GM21381 (cell line): ENCODE measurements around the gene FAP.
A peak's percentile ranks its signal among the peaks of the same experiment; 100 is the strongest.

ENCODE experiments used
- ATAC-seq: cut with Tn5 transposase; IDR thresholded peaks from one replicate; pipeline ENCODE4 v1.9.1; 2021; ENCODE audit warnings: mild to moderate bottlenecking, moderate library complexity; ENCODE audit not compliant: unreplicated experiment

FAP gene

DNA sequence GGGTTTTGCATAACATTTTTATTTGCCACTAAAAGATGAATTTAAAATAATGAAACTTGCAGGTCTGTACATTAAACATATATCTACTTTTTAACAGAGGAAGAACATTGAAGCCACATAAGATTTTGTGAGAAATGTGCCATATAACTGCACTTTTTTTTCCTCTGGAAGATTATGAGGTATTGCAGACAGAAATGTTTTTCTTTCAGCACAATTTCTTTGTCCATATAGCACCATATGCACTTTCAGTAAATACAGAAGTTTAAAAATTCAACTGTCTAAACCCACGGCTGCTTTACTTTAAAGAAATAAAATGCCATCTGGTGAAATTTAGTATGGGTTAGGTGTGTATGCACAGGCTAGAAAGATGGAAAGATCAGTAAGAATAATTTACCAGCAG is 470 bp upstream of the FAP start:
- ATAC-seq: no peak

DNA sequence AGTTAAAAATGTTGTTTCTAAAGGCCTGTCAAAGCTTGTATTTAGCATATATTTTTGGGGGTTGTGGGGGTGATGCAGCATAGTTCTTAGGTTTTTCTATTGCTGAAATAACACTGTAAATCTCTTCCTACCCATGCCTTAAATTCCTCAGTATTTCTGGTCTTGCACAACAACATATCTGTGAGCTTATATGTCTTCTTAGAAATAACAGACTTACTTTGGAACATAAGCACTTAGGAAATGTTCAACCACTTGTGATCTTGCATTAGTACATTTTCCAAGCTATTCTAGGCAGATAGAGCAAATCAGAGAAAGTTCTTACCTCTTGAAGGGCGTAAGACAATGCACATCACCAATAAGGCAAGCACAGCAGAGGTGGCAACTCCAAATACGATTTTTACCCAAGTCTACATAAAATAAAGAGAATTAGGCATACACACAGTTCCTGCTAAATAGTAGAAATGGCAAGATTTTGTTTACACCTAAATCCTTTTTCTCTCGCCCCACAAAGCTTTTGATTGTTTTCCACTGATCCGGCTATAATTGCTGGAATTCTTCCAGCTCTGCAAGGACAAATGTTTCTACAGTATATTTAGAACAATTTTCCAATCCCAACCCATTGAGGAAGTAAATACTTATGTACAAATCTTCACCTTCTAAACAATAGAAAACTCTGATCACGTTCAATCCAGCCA is 512 bp downstream of the FAP start:
- ATAC-seq: no peak

DNA sequence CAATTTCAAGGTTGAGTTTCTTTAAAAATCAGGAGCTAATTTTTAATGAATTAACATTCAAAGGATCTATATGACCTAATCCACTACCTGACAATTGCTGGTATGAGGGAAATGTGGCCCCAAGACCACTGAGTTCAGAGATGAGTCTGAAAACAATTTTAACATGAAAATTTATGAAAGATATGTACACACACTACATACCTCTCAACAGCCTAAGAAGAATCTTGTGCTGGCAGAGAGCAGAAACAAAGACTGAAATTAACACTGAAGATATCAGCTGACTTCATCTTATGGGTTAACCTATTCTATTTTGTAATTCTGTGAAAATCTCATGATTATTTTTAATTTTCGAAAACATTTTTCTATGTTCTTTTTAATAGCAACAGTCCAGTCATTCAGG is 1.7 kb downstream of the FAP start:
- no peak for ATAC-seq

DNA sequence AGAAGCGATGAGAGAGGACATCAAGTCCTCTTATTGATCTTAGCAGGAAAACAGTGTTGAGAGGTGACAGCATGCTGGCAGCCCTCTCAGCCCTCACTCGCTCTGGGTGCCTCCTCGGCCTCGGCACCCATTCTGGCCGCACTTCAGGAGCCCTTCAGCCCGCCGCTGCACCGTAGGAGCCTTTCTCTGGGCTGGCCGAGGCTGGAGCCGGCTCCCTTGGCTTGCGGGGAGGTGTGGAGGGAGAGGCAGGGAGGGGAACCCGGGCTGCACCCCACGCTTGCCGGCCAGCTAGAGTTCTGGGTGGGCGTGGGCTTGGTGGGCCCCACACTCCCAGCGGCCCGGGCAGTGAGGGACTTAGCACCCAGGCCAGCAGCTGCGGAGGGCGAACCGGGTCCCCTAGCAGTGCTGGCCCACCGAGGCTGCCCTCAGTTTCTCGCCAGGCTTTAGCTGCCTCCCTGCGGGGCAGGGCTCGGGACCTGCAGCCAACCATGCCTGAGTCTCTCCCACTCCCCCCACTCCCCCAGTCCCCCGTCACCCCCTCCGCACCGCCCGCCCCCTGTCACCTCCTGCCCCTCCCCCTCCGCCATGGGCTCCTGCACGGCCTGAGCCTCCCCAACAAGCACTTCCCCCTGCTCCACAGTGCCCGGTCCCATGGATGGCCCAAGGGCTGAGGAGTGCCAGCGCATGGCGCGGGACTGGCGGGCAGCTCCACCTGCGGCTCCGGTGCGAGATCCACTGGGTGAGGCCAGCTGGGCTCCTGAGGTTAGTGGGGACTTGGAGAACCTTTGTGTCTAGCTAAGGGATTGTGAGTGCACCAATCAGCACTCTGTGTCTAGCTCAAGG is 8.4 kb downstream of the FAP start:
- ATAC-seq: no peak

DNA sequence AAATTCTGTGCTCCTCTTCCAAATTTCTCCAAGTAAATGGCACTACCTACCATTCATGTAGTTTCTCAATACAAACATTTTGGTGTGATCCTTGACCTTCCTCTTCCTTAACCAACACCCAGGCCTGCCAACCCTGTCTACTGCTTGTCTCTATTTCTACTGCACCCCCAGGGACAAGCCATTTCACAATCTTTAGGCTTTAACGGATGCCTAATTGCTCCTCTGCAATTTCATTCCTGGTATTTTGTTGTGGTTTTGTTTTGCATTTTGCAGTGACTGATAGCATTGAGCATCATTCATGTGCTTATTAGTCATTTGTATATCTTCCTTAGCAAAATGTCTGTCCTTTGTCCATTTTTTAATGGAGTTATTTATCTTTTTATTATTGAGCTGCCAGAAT is 10.0 kb downstream of the FAP start:
- no peak for ATAC-seq

DNA sequence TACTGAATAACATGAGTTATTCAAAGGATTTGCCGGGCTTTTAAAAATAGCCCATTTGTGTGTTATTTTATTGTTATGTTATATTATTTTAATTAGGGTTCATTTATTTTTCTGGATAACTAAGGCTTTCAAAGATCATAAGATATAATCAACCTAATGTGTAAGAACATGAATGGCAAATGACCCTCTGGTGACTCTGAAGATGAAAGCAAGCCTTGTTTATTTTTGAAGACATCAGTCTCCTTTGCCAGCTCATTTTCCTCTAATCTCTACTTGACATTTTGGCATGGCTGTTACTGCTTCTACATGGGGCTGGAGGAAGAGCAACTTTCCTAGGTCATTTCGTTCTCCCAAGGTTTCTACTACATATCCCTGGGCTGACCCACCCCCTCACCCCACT is 10.6 kb downstream of the FAP start:
- no peak for ATAC-seq

DNA sequence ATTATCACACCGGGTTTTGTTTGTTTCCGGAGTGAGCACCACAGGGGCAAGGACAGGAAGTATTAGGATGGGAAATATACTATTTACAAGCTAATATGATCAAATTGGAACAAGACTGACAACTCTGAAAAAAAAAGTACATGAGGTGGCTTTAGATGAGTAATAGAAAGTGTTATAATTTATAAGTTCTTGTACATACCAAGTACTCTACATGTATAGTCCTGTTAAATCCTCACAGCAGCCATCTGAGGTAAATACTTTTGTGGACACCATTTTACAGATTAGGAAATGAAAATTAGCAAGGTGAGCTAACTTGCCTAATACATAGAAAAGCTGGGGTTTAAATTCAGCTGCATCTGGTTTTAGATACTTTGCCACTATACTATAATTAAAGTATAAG is 11.2 kb downstream of the FAP start:
- ATAC-seq: no peak

DNA sequence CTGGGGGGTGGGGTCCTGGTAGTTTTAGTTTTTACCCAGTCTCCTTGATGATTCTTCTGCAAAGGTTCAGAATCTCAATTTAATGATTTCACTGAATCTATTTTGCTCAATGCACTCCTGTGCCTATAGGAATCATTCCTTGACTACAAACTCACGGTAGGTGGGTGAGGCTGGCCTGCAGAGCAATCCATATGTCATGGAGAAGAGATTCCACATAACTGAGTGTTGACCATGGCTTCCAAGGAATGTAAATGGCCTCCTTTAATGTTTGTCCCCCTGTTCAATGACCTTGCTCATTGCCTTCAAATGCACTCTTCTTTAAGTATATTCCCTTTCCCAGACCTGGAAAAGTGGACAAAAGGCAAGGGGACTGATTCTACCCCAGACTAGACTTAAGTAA is 12.5 kb downstream of the FAP start:
- no peak for ATAC-seq

DNA sequence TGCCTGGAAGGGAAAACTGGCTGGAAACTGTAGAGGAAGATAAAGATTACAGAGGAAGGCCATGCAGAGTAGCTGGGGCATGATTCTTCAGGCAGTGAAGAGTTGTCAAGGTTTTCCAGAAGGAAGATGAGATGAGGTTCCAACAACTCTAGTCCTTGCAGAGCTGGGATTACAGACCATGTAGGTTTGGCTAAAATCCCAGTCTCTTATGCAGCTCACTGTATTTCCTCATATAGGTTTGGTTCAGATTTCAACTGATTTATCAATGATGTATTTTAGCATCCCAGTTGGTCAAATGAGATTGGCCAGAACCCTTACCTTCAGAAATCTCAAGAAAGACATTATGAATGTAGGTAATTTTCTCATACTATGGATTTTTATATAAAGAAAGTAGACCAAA is 16.4 kb downstream of the FAP start:
- ATAC-seq: no peak

DNA sequence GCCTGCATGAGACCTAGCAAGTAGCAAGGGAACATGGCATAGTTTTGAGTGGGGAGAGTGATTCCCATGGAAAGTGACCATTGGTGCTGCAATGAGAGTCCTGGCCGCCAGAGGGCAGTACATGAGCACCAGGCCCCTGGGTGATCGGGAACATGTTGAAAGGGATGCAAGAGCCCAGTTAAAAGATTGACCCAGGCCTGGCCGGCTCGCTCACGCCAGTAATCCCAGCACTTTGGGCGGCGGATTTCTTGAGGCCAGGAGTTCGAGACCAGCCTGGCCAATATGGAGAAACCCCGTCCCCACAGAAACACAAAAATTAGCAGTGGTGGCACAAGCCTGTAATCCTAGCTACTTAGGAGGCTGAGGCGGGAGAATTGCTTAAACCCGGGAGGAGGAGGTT is 22.2 kb downstream of the FAP start:
- ATAC-seq: peak; percentile 90

DNA sequence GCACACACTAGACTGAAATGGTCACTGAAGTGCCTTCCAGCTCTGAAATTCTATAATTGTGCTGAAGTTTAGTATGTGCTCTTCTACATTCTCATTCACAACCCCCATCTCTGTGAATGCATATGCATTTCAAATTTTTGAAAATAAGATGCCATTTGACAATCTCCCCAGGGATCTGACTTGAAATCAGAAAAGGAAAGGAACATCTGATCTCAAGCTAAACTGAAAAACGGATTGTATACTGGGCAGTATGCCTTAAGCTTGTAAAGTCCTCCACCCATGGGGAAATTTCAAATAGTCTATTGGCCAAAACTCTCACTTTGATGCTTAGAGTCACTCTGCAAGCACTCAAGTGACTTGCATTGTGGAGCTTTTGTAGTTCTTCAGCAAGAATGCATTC is 22.9 kb downstream of the FAP start:
- no peak for ATAC-seq

DNA sequence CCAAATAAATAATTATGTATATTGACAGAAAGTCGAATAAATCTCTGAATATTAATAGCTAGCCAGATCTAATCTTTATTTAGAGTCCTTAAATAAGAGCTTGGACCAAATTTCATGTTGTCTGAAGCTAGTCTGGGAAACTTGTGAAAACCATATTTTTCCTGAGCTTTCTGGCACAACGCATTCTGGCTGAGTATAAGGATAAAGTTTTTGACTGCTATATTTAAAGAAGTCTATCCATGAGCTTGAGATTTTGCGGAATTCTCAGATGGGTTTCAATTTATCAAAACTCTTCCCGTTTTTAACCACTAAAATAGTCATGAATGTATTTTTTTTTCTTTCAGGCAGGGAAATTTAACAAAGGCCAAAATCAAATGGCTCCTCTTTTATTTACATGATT is 23.8 kb downstream of the FAP start:
- no peak for ATAC-seq

DNA sequence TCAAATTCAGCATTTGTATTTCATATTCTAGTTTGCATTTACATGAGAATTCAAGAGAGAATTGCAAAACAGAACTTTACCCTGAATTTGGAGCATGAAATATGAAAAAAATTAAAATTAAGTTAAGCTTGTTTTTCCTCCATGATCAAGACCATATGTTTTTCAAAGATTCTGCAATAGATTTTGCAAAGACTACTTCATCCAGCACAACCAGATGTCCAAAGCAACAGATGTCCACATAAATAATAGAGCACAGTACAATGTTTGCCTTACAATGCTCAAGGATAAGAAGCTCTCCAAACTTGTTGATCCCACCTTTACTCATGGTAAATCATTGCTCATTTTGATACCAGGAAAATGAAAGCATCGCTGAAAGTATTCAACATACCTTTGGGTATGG is 25.6 kb downstream of the FAP start:
- ATAC-seq: no peak

DNA sequence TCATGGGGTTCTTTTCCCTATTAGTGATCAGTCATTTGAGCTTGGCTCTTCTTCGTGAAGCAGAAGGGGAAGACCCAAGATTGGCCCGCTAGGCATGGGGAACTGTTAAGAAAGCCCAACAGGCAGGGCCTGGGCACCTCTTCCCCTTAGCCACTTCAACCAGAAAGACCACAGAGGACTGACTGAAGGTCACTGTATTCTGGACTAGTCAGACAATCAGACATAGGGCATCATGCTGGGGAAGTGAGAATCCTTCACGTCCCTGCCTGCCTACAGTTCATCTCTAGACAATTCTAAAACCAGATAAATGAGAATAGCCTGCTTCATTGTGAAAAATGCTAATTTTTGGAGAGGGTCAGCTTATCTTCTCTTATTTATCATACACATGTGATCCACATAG is 28.1 kb downstream of the FAP start:
- no peak for ATAC-seq

DNA sequence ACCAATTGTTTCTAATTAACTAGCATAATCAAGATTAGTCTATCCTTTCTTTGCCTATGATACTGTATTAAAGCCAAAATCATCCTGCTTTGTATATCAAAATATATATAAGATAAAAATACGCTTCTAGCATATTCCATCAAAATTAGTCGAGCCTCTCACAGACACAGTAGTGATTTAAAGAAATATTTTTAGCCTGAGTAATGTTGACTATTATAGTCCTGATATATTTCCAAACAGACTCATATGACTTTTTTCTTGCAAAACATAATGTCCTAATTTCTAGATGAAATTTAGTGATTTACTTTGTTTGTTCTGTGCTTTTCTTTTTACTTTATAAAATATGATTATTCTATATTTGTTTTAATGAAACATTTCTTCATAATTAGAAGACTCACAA is 30.9 kb downstream of the FAP start:
- no peak for ATAC-seq

DNA sequence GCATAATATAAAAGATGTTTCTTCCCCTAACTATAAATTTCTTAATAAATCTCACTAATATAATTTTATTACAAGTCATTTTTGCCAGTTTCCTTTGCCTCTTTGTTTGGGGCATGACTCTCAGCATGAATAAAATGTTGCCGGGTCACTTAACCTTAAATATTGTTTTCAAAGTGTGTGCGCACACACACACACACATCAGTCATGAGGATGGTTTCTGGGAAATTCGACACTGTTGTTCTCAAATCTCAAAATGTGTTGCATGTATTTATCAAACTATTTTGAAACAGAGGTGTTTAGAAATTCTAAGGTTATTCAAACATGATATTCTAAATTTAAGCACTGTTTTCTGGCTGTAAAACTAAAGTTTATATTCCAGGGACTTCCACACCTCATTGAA is 31.5 kb downstream of the FAP start:
- no peak for ATAC-seq

DNA sequence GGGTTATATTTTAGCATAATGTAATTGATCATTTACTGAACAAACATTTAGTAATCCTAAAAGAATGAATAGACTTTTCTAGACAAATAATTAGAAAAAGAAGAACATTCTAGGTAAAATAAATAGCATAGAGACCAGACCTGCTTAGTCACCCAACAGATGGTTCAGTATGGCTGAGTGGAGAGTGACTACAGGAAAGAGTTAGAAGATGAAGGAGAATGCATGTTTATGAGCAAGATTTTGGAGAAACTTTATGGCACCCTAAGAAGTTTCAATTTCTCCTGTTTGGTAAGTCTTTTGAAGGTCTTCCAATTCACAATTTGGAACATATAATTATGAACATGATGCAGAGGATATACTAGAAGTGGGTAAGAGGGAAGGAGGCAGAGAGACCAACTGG is 32.9 kb downstream of the FAP start:
- no peak for ATAC-seq

DNA sequence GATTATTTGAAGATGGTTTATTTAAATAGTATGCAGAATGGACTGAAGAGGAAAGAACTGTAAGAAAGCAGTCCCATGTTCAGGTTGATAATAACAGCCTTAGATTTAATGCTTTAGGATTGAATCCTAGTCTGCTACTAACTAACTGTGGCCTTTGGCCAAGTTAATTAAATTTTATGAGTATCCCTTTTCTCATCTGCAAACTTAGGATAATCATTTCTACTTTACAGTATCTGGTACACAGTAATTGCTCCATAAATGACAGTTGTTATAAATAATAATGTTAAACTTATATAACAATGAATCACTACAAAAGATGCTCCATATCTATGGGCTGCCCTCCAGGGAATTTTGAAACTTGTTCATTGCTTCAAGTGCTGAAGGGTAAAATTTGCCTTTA is 41.0 kb downstream of the FAP start:
- ATAC-seq: no peak

DNA sequence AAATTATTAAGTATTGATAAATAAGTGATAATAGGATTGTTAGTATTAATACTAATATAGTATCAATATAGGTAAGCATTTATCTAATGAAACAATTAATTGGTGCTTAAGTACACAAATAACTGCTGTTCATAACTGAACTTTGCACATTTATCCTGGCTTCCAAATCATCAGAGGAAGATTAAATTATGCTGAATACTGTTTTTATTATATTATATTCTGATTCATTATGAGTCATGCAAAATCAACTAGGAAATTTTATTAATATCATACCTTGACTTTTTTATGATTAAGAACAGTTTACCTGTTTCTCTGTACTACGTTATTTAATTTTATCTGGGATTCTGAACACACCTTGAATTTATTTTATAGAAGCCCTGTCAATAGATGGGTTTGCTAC is 42.6 kb downstream of the FAP start:
- no peak for ATAC-seq

DNA sequence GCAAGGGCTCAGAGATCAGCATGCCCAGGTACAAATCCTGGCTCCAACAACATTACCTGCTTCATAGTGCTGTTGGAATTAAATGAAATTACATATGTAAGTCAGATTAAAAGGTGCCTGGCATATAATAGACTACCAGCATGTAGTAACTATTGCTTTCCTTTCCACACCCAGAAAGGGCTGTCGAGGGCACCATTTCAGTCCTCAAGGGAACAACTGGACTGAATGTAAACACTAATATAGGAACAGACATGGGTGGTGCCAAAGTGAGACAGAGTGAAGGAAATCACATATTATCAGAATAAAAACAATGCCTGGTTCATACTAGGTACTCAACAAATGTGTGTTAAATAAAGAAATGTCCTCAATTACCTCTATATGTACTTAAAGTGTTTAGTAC is 43.3 kb downstream of the FAP start:
- ATAC-seq: no peak

DNA sequence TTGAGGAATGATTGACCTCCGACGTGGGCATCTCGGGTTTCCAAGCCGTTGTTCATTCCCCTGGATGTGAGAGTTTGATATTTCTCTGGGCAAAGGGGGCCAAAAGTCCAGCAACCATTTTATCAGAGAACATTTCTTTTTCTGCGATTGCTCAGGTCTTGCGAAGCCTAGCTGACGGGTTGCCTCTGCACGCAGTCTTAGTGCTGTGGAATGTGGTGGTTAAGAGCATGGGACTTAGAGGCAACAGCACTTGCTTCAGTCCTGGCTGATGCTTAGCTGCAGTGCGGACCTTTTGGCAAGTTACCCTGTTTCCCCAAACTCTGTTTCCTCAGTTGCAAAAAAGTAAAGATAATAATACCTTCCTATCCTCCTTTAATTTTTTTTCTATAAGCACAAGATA is 45.0 kb downstream of the FAP start:
- no peak for ATAC-seq

DNA sequence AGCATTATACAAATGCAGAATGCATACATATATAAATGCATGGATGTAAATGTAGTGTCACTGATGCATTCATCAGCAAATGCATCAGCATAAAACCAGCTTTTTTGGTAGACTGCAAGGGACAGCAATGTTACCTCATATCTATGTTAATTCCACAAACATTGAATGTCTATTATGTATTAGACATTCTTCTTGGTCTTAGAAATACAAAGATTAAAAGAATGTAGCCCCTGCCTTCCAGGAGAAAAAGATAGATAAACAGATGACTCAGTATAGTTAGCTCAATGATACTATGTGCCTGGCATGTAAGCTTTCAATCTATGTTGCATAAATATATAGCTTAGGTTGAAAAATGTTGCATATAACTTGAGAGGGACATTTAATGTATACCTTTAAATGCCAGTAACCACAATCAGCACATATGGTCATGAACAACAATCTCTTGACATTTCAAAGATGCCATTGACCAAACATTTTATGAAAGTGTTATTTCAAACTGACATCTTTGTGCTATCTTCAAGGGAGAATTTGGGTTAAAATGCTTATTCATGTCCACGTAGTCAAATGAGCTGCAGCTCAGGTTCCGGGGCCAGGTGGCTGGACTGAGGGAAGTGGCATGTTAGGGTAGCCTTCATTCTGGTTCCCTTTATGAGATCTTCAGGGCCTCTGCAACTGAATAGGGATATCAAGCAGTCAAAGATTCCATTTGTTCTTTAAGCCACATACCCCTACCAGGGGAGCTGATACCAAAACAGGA is 46.0 kb downstream of the FAP start:
- ATAC-seq: no peak
